Calu3 (cell line): ENCODE measurements around the gene RSPO1. TPM values are rescaled to one million over a fixed set of nuclear protein-coding genes. Genes with fewer than 3 reads are reported as not detected.

Experiments used
- BruUV-seq: library from RNA; stranded (reverse); fragments of 400-500 nt; replicated peaks from 2 replicates; lab custom pipeline; 2021; lab: Mats Ljungman, UMichigan
- CTCF ChIA-PET: fragments of 300-600 bp; sonication (Branson Sonifier 250); formaldehyde crosslinking; loops from one replicate; lab custom pipeline; 2022; ENCODE audit warnings: antibody characterized with exemption; lab: Charles Lee
- DNase-seq: peaks from one replicate; pipeline ENCODE4 v3.0.0; 2022
- H3K27ac Mint-ChIP-seq: one replicate; pipeline ENCODE4 v1.8.0; 2022; ENCODE audit warnings: mixed read lengths; ENCODE audit not compliant: unreplicated experiment
- H3K27me3 Mint-ChIP-seq: one replicate; pipeline ENCODE4 v1.8.0; 2022; ENCODE audit warnings: mixed read lengths; ENCODE audit not compliant: unreplicated experiment
- H3K36me3 Mint-ChIP-seq: one replicate; pipeline ENCODE4 v1.8.0; 2022; ENCODE audit warnings: mild to moderate bottlenecking, moderate library complexity, mixed read lengths; ENCODE audit not compliant: insufficient read depth, unreplicated experiment
- H3K4me1 Mint-ChIP-seq: one replicate; pipeline ENCODE4 v1.8.0; 2022; ENCODE audit warnings: mild to moderate bottlenecking, low read depth, mixed read lengths; ENCODE audit not compliant: unreplicated experiment
- H3K4me3 Mint-ChIP-seq: one replicate; pipeline ENCODE4 v1.8.0; 2022; ENCODE audit warnings: mild to moderate bottlenecking, low read depth, moderate library complexity, mixed read lengths; ENCODE audit not compliant: unreplicated experiment
- H3K9me3 Mint-ChIP-seq: one replicate; pipeline ENCODE4 v1.8.0; 2022; ENCODE audit warnings: low read depth, mixed read lengths; ENCODE audit not compliant: unreplicated experiment
- CTCF ChIP-seq: fragments of 200-600 bp; IDR thresholded peaks from one replicate; pipeline ENCODE4 v1.8.0; 2022; ENCODE audit warnings: antibody characterized with exemption; ENCODE audit not compliant: unreplicated experiment
- intact Hi-C: fragments of 100-400 bp; cut with micrococcal nuclease; formaldehyde crosslinking; loops from one replicate; pipeline ENCODE4 v1.10.0; 2022; ENCODE audit not compliant: unreplicated experiment
- total RNA-seq: library from RNA; stranded (reverse); gene quantifications from 2 replicates; pipeline ENCODE4 v1.2.3, GENCODE V29; 2022

RSPO1 gene
- total RNA-seq, 1 experiment from 2014 or later: not detected

GRCh38 chr1:37575692-37576091, 59.0 kb downstream of the RSPO1 start:
- no peak for TF ChIP-seq CTCF
- intact Hi-C loops: no loop called here
- Mint-ChIP-seq H3K27me3 (no peaks in the 10 kb centered on the region), H3K4me3 (no peak overlapping the region), H3K9me3 (no peaks in the 10 kb centered on the region), H3K27ac (no peak overlapping the region), H3K36me3 (peaks cover 63% of the 10 kb centered on the region), H3K4me1 (peaks cover 18% of the 10 kb centered on the region)
- CTCF ChIA-PET: no interaction called here
- BruUV-seq: no TSS peak
- no peak for DNase-seq

GRCh38 chr1:37574834-37575480, 59.7 kb downstream of the RSPO1 start:
- H3K36me3 Mint-ChIP-seq: peaks cover 58% of the 10 kb centered on the region
- no peaks in the 10 kb centered on the region for H3K27me3 Mint-ChIP-seq
- H3K4me1 Mint-ChIP-seq: peaks cover 18% of the 10 kb centered on the region
- no TSS peak for BruUV-seq
- TF ChIP-seq CTCF: no peak
- intact Hi-C loops: no loop called here
- H3K27ac Mint-ChIP-seq: no peak overlapping the region
- no peaks in the 10 kb centered on the region for H3K9me3 Mint-ChIP-seq
- DNase-seq: no peak
- CTCF ChIA-PET: no interaction called here
- no peak overlapping the region for H3K4me3 Mint-ChIP-seq

GRCh38 chr1:37570528-37571334, 64.0 kb downstream of the RSPO1 start:
- H3K27ac Mint-ChIP-seq: no peak overlapping the region
- BruUV-seq: no TSS peak
- no peak for DNase-seq
- CTCF ChIA-PET: no interaction called here
- no peaks in the 10 kb centered on the region for H3K27me3 Mint-ChIP-seq
- peaks cover 51% of the 10 kb centered on the region for H3K36me3 Mint-ChIP-seq
- H3K4me3 Mint-ChIP-seq: no peak overlapping the region
- TF ChIP-seq CTCF: no peak
- no peaks in the 10 kb centered on the region for H3K9me3 Mint-ChIP-seq
- no peaks in the 10 kb centered on the region for H3K4me1 Mint-ChIP-seq
- intact Hi-C loops: no loop called here

GRCh38 chr1:37567023-37567422, 67.7 kb downstream of the RSPO1 start:
- no peaks in the 10 kb centered on the region for H3K27me3 Mint-ChIP-seq
- BruUV-seq: no TSS peak
- no peak for TF ChIP-seq CTCF
- H3K36me3 Mint-ChIP-seq: peaks cover 43% of the 10 kb centered on the region
- H3K27ac Mint-ChIP-seq: no peak overlapping the region
- no peak overlapping the region for H3K4me3 Mint-ChIP-seq
- CTCF ChIA-PET: no interaction called here
- DNase-seq: no peak
- H3K9me3 Mint-ChIP-seq: no peaks in the 10 kb centered on the region
- H3K4me1 Mint-ChIP-seq: no peaks in the 10 kb centered on the region
- intact Hi-C loops: no loop called here
